Neuronal stem cell (in vitro differentiated cells): ENCODE results near the gene CEPT1.

Source experiments
- DNase-seq: peaks from one replicate; pipeline ENCODE4 v3.0.0-alpha.2; 2013; ENCODE audit warnings: low spot score
- H2AFZ ChIP-seq: one replicate; pipeline ENCODE4 v1.6.1; 2013; ENCODE audit warnings: mild to moderate bottlenecking, low read length, inconsistent platforms
- H2AK5ac ChIP-seq: 2 replicates; pipeline ENCODE4 v1.6.1; 2013; ENCODE audit warnings: low read depth, mild to moderate bottlenecking, inconsistent platforms, low read length, moderate library complexity, mixed read lengths
- H2BK120ac ChIP-seq: 2 replicates; pipeline ENCODE4 v1.6.1; 2013; ENCODE audit warnings: low read depth, mild to moderate bottlenecking, inconsistent platforms, low read length, moderate library complexity, mixed read lengths
- H2BK12ac ChIP-seq: one replicate; pipeline ENCODE4 v1.6.1; 2013; ENCODE audit warnings: low read length, inconsistent platforms
- H2BK15ac ChIP-seq: 2 replicates; pipeline ENCODE4 v1.6.1; 2013; ENCODE audit warnings: mild to moderate bottlenecking, low read length, inconsistent platforms, mixed read lengths
- H2BK5ac ChIP-seq: one replicate; pipeline ENCODE4 v1.6.1; 2013; ENCODE audit warnings: inconsistent platforms, mild to moderate bottlenecking, low read length, moderate library complexity
- H3K14ac ChIP-seq: one replicate; pipeline ENCODE4 v1.6.1; 2013; ENCODE audit warnings: low read length, inconsistent platforms
- H3K18ac ChIP-seq: 2 replicates; pipeline ENCODE4 v1.6.1; 2013; ENCODE audit warnings: low read length, inconsistent platforms
- H3K23ac ChIP-seq: 2 replicates; pipeline ENCODE4 v1.6.1; 2013; ENCODE audit warnings: low read depth, mild to moderate bottlenecking, mixed read lengths, low read length, inconsistent platforms; ENCODE audit not compliant: poor library complexity
- H3K27ac ChIP-seq: replicated peaks from 3 replicates; pipeline ENCODE4 v1.5.1; 2013; ENCODE audit warnings: low read length, inconsistent platforms
- H3K27me3 ChIP-seq, 3 experiments: 2 replicates each; pipeline ENCODE4 v1.6.1; 2013; ENCODE audit warnings: low read length in 3 of 3, mild to moderate bottlenecking in 2 of 3, inconsistent platforms in 1 of 3, low read depth in 1 of 3, mixed read lengths in 1 of 3, moderate library complexity in 1 of 3; ENCODE audit not compliant: control insufficient read depth in 3 of 3, insufficient read depth in 3 of 3
- H3K36me3 ChIP-seq, 2 donors: replicated peaks in 1 of 2; 2 replicates each; pipeline ENCODE4 v1.6.1; 2013; ENCODE audit warnings: low read length in 2 of 2; ENCODE audit not compliant: control insufficient read depth in 2 of 2, insufficient read depth in 2 of 2
- H3K4ac ChIP-seq: 2 replicates; pipeline ENCODE4 v1.6.1; 2013; ENCODE audit warnings: inconsistent platforms, mild to moderate bottlenecking, low read length, moderate library complexity
- H3K4me1 ChIP-seq, 2 donors: 1 replicate in 1 of 2; 2 replicates in 1 of 2; pipeline ENCODE4 v1.6.1; 2013; ENCODE audit warnings: low read length in 2 of 2, low read depth in 1 of 2; ENCODE audit not compliant: control insufficient read depth in 2 of 2, insufficient read depth in 1 of 2
- H3K4me2 ChIP-seq: one replicate; pipeline ENCODE4 v1.6.1; 2013; ENCODE audit warnings: mild to moderate bottlenecking, low read length, inconsistent platforms; ENCODE audit not compliant: insufficient read depth, poor library complexity, severe bottlenecking
- H3K4me3 ChIP-seq, 2 donors: 2 replicates each; pipeline ENCODE4 v1.5.1; 2013; ENCODE audit warnings: low read length in 2 of 2, mild to moderate bottlenecking in 2 of 2, inconsistent platforms in 1 of 2, moderate library complexity in 1 of 2
- H3K79me1 ChIP-seq: one replicate; pipeline ENCODE4 v1.6.1; 2013; ENCODE audit warnings: low read depth, mild to moderate bottlenecking, inconsistent platforms, low read length, moderate library complexity
- H3K9ac ChIP-seq: one replicate; pipeline ENCODE4 v1.6.1; 2013; ENCODE audit warnings: mild to moderate bottlenecking, low read depth, low read length, inconsistent platforms; ENCODE audit not compliant: poor library complexity
- H3K9me3 ChIP-seq, 2 donors: replicated peaks in 1 of 2; 2 replicates each; pipeline versions ENCODE3 to v1.6.1; 2013; ENCODE audit warnings: low read length in 2 of 2, mild to moderate bottlenecking in 2 of 2, inconsistent platforms in 1 of 2, low read depth in 1 of 2, mixed read lengths in 1 of 2, moderate library complexity in 1 of 2; ENCODE audit not compliant: control insufficient read depth in 2 of 2, insufficient read depth in 1 of 2
- H4K8ac ChIP-seq: one replicate; pipeline ENCODE4 v1.6.1; 2013; ENCODE audit warnings: low read depth, mild to moderate bottlenecking, inconsistent platforms, low read length, moderate library complexity
- H4K91ac ChIP-seq: one replicate; pipeline ENCODE4 v1.6.1; 2013; ENCODE audit warnings: low read length, low read depth, mild to moderate bottlenecking, inconsistent platforms; ENCODE audit not compliant: poor library complexity
- WGBS, 2 donors: extraction: QIAGEN DNeasy Blood & Tissue Kit; methylation state at CpG; one replicate each; pipeline ENCODE4 v1.1.7; 2013; ENCODE audit warnings: missing lambda C conversion rate in 2 of 2, mixed read lengths in 1 of 2; ENCODE audit not compliant: insufficient read length in 2 of 2, insufficient replicate concordance in 1 of 2; ENCODE audit errors: extremely low coverage in 2 of 2; 5-methylcytosine and 5-hydroxymethylcytosine counted together

CEPT1 gene

DNA sequence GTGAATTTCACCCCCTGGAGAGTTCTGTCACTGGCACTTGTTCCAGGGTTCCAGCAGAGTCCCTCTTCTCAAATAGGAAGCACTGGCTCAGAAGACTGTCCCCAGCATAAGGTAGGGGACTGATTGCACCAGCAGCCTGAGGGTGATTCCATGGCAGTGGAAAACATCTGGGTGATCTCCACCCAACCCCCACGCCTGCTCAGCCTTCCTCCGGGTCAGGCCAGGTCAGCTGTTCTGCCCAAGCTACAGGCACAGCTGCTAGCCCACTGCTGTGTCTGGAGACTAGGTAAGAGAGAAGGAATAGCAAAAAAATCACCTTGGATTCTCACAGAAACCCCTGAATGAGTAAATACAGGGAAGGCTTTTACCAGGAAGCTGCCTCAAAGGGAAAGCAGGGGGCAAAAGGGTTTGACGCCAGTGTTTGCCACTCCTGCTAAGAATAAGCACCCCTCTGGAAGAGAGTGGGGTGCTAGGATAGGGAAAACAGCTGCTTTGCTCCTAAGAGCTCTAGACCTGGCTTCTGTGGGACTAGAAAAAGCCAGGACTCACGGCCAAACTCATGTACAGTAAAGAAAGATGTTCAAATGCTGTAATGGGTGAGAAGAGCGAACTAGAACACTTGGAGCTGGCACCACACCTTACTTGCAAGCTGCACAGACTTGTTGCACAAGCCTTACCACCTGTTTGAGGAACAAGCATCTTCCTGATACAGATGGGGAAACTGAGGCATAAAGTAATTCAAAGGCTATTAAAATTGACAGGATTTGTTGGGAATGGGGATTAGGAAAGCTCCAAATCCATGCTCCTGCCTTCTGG, 61.5 kb downstream of the CEPT1 start:
- no peaks in the 10 kb centered on the region for H3K9me3 ChIP-seq
- no peak overlapping the region for H4K91ac ChIP-seq
- H3K79me1 ChIP-seq, result no peaks in the 10 kb centered on the region
- H2AFZ ChIP-seq, result no peak overlapping the region
- H2BK15ac ChIP-seq, result no peak overlapping the region
- H2AK5ac ChIP-seq, result no peak overlapping the region
- no peak overlapping the region for H3K9ac ChIP-seq
- H2BK12ac ChIP-seq, result no peak overlapping the region
- WGBS, 2 donors, result no CpG with 5 or more reads among the region's 5 CpGs
- H3K36me3 ChIP-seq, result no peaks in the 10 kb centered on the region
- peaks cover 1 to 2% of the 10 kb centered on the region in 2 donors for H3K4me1 ChIP-seq
- H3K27ac ChIP-seq, result no peak overlapping the region
- no peak overlapping the region for H2BK5ac ChIP-seq
- H3K23ac ChIP-seq, result no peak overlapping the region
- no peak for DNase-seq
- no peak overlapping the region for H3K4me3 ChIP-seq
- no peak overlapping the region for H3K18ac ChIP-seq
- no peak overlapping the region for H3K4me2 ChIP-seq
- H3K14ac ChIP-seq, result no peak overlapping the region
- peaks cover 0 to 21% (median 0%) of the 10 kb centered on the region in 3 experiments for H3K27me3 ChIP-seq
- H2BK120ac ChIP-seq, result no peak overlapping the region
- no peak overlapping the region for H4K8ac ChIP-seq
- H3K4ac ChIP-seq, result no peak overlapping the region

DNA sequence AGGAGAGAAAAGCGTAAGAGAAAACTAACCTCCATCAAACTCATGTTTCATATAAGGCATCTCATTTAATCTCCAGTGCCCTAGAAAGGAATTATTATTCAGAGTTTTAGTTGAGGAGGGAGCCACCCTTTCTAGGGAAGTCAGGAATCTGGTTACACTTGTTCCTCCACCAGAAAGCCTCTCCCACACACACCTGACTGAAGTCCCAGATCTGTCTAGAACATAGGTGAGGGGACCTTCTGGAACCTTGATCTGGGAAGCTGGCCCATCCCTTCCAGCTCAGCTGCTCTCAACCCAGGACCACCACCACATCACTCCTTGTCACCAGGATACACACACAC, 62.3 kb downstream of the CEPT1 start:
- H2BK15ac ChIP-seq, result no peak overlapping the region
- H4K8ac ChIP-seq, result no peak overlapping the region
- H4K91ac ChIP-seq, result no peak overlapping the region
- peaks cover 0 to 21% (median 0%) of the 10 kb centered on the region in 3 experiments for H3K27me3 ChIP-seq
- no peaks in the 10 kb centered on the region for H3K36me3 ChIP-seq
- H3K4me3 ChIP-seq, result no peak overlapping the region
- H3K9ac ChIP-seq, result no peak overlapping the region
- H3K4ac ChIP-seq, result no peak overlapping the region
- no peak overlapping the region for H3K18ac ChIP-seq
- H3K23ac ChIP-seq, result no peak overlapping the region
- H3K14ac ChIP-seq, result no peak overlapping the region
- no peak overlapping the region for H2BK120ac ChIP-seq
- no peak overlapping the region for H2BK5ac ChIP-seq
- DNase-seq, result no peak
- H2AFZ ChIP-seq, result no peak overlapping the region
- no CpG with 5 or more reads among the region's 1 CpG for WGBS, 2 donors
- peaks cover 1 to 2% of the 10 kb centered on the region in 2 donors for H3K4me1 ChIP-seq
- H3K27ac ChIP-seq, result no peak overlapping the region
- H2BK12ac ChIP-seq, result no peak overlapping the region
- no peaks in the 10 kb centered on the region for H3K79me1 ChIP-seq
- no peaks in the 10 kb centered on the region for H3K9me3 ChIP-seq
- no peak overlapping the region for H3K4me2 ChIP-seq
- no peak overlapping the region for H2AK5ac ChIP-seq

DNA sequence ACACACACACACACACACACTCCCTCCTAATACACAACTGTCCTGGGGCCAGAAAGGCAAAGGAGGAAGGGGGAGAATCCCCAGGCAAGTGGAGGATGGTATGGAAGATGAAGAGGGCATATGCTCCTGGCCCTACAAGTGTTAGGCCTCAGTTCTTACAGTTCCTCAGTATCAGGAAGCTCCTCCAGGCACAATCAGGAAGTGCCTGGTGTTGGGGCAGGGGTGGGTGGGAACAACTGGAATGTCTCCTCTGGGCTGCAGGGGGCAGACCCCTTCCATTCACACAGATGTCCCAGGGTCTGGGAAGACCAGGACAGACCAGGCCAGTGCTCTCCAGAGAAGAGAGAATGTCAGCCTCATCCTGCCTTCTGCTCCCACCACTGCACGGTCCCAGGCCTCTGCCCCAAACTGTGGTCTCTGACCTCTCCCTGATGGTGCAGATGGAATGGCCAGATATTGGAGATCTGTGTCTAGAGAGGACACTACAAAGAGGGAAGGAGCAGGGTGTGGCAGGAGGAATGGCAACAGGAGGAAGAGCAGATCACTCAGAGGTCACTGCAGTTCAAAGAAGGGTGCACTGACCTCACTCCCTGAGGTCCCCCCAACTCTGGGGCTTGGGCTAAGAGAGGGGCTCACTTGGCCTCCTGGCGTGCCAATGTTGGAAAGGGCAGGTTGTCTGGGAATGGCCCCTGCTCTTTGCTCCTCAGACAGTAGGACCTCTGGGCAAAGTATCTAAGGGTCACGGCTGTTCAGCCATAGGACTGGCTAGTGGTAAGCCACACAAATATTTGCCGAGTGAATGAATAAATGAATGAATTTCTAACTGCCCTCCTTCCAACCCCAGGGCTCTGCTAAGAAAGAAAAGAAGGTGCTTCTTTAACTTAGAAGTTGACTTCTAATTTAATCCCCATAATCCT, 62.9 kb downstream of the CEPT1 start:
- Histone ChIP-seq H3K9ac (no peak overlapping the region), H3K14ac (no peak overlapping the region), H3K4me3 (no peak overlapping the region), H2BK15ac (peak overlapping the region; percentile 51), H2BK120ac (no peak overlapping the region), H3K79me1 (no peaks in the 10 kb centered on the region), H2AFZ (no peak overlapping the region), H4K91ac (no peak overlapping the region), H3K23ac (no peak overlapping the region), H3K9me3 (no peaks in the 10 kb centered on the region), H3K36me3 (no peaks in the 10 kb centered on the region), H3K4ac (no peak overlapping the region), H2BK12ac (no peak overlapping the region), H3K27me3 (peaks cover 0 to 21% (median 0%) of the 10 kb centered on the region in 3 experiments), H3K27ac (no peak overlapping the region), H3K4me2 (no peak overlapping the region), H4K8ac (no peak overlapping the region), H2AK5ac (peak overlapping the region; percentile 36), H2BK5ac (no peak overlapping the region), H3K4me1 (peaks cover 1 to 2% of the 10 kb centered on the region in 2 donors), H3K18ac (peak overlapping the region; percentile 71)
- DNase-seq, result no peak
- WGBS, 2 donors, result no CpG with 5 or more reads among the region's 4 CpGs

DNA sequence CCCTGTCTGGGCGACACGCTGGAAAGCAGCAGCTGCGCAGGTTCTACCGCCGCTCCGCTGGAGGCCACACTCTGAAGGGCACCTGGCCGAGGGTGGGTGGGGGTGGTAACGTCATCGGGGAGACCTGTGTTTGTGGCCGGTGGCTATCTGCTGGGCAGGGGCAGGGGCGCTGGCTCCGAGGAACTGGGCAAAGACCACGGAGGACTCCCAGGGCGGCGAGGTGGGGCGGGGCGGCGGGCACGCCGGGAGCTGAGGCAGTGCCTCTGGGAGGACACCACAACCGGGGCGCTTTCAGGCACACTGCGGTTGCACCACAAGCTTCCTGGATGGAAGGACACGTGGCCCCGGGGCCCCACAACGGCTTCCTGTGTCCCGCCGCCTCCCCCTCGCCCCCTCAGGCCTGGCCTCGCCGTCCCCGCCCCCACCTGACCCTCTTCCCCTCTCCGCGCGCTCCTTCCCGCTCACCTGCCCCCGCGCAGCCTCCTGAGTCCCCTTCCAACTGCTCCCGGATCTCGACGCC, 63.7 kb downstream of the CEPT1 start:
- Histone ChIP-seq H2BK15ac (peak overlapping the region; percentile 51), H4K8ac (no peak overlapping the region), H2AFZ (no peak overlapping the region), H4K91ac (no peak overlapping the region), H3K4me3 (peak overlapping the region in 1 of 2 donors; percentile 31), H3K18ac (peak overlapping the region; percentile 78), H3K4ac (no peak overlapping the region), H3K14ac (peak overlapping the region; percentile 57), H3K9ac (no peak overlapping the region), H3K4me2 (peak overlapping the region; percentile 29), H3K36me3 (no peaks in the 10 kb centered on the region), H2BK120ac (peak overlapping the region; percentile 65), H2AK5ac (peak overlapping the region; percentile 24), H3K27me3 (peaks cover 0 to 21% (median 0%) of the 10 kb centered on the region in 3 experiments), H2BK12ac (no peak overlapping the region), H3K79me1 (no peaks in the 10 kb centered on the region), H2BK5ac (no peak overlapping the region), H3K27ac (no peak overlapping the region), H3K9me3 (no peaks in the 10 kb centered on the region), H3K4me1 (peaks cover 1 to 2% of the 10 kb centered on the region in 2 donors), H3K23ac (peak overlapping the region; percentile 67)
- WGBS, 2 donors, result no CpG with 5 or more reads among the region's 41 CpGs
- DNase-seq, result no peak
